GM06990 (cell line): Measurements from ENCODE around the gene TCF20.

Source experiments
- DNase-seq: peaks from one replicate; pipeline ENCODE4 v3.0.0-alpha.2; 2011; ENCODE audit not compliant: insufficient read length; ENCODE audit errors: extremely low read depth
- H3K27me3 ChIP-seq: replicated peaks from 2 replicates; pipeline ENCODE4 v1.6.0; 2011; ENCODE audit warnings: low read length; ENCODE audit not compliant: control insufficient read depth, insufficient read depth
- H3K36me3 ChIP-seq: 2 replicates; pipeline ENCODE4 v1.5.1; 2011; ENCODE audit warnings: low read length; ENCODE audit not compliant: control insufficient read depth, insufficient read depth
- H3K4me3 ChIP-seq: replicated peaks from 2 replicates; pipeline ENCODE4 v1.5.1; 2011; ENCODE audit warnings: low read depth, mild to moderate bottlenecking, control low read depth, low read length
- TF ChIP-seq, protein P1 (sequence below): IDR thresholded peaks from 2 replicates; pipeline ENCODE4 v1.5.1; 2011; ENCODE audit warnings: low read length, control low read depth, mild to moderate bottlenecking, inconsistent platforms; ENCODE audit not compliant: insufficient read depth, poor library complexity, severe bottlenecking

Gene TCF20

DNA sequence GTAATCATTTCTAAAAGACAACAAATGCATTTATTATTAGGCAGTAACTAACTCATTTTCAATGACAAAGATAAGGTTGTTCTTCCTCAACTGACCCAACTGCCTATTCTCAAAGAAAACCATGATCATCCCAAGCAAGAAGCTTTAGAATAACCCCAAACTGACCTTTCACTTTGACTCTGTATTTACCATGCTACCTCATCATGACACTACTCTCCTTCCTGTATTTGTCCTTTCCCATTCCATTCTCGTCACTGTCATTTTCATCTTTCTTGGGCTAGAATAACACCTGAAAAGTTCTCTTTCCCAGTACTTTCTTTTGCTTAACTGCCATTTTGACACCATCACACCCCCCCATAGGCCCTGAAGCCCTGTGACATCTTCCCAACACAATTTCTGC is 48.3 kb downstream of the TCF20 start:
- Histone ChIP-seq H3K36me3 (no peaks in the 10 kb centered on the region), H3K4me3 (no peak overlapping the region), H3K27me3 (no peaks in the 10 kb centered on the region)
- TF ChIP-seq, protein P1, sequence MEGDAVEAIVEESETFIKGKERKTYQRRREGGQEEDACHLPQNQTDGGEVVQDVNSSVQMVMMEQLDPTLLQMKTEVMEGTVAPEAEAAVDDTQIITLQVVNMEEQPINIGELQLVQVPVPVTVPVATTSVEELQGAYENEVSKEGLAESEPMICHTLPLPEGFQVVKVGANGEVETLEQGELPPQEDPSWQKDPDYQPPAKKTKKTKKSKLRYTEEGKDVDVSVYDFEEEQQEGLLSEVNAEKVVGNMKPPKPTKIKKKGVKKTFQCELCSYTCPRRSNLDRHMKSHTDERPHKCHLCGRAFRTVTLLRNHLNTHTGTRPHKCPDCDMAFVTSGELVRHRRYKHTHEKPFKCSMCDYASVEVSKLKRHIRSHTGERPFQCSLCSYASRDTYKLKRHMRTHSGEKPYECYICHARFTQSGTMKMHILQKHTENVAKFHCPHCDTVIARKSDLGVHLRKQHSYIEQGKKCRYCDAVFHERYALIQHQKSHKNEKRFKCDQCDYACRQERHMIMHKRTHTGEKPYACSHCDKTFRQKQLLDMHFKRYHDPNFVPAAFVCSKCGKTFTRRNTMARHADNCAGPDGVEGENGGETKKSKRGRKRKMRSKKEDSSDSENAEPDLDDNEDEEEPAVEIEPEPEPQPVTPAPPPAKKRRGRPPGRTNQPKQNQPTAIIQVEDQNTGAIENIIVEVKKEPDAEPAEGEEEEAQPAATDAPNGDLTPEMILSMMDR, result no peak
- DNase-seq, result no peak
